Cardiac muscle cell (in vitro differentiated cells and primary cell): Measurements from ENCODE around the gene CDH4. TPM values are rescaled to one million over a fixed set of nuclear protein-coding genes. Genes with fewer than 3 reads are reported as not detected.

Source experiments
- DNase-seq, 2 donors: peaks; one replicate each; pipeline versions ENCODE4 v3.0.0 to v3.0.0-alpha.2; 2010 to 2017; ENCODE audit warnings: low read depth in 1 of 2, low spot score in 1 of 2
- H3K27ac ChIP-seq: fragments of 200-600 bp; sonication (generic); 2 replicates; pipeline ENCODE4 v1.5.1; 2016
- H3K27me3 ChIP-seq: fragments of 200-600 bp; sonication (generic); 2 replicates; pipeline ENCODE4 v1.6.0; 2016; ENCODE audit warnings: control low read depth
- H3K36me3 ChIP-seq: fragments of 200-600 bp; sonication (generic); 2 replicates; pipeline ENCODE4 v1.5.1; 2016; ENCODE audit warnings: control low read depth
- H3K4me1 ChIP-seq: fragments of 200-600 bp; sonication (generic); 2 replicates; pipeline ENCODE4 v1.8.1; 2017; ENCODE audit warnings: low read depth, mild to moderate bottlenecking, mixed run types
- H3K4me3 ChIP-seq: fragments of 200-600 bp; sonication (generic); 2 replicates; pipeline ENCODE4 v1.5.1; 2016; ENCODE audit warnings: mild to moderate bottlenecking
- H3K9me3 ChIP-seq: fragments of 200-600 bp; sonication (generic); 2 replicates; pipeline ENCODE4 v1.5.1; 2017; ENCODE audit warnings: low read depth, mild to moderate bottlenecking, control low read depth
- CTCF ChIP-seq: IDR thresholded peaks from 2 replicates; pipeline ENCODE4 v1.5.1; 2012; ENCODE audit warnings: low read depth, mild to moderate bottlenecking, low read length
- polyA plus RNA-seq: library from polyadenylated mRNA; unstranded; fragments of >200 nt; fragmentation: Nextera tagmentation; extraction: Ambion mirVana; gene quantifications from 2 replicates; pipeline ENCODE4 v1.2.1, GENCODE V29; 2016
- total RNA-seq: library from RNA; depleted of rRNA; stranded (reverse); fragments of >200 nt; gene quantifications from 2 replicates; pipeline ENCODE4 v1.2.3, GENCODE V29; 2016

Gene CDH4
- total and polyA plus RNA-seq, 2 experiments from 2014 or later, result 0.43 to 0.80 TPM

- no peaks in the 10 kb centered on the region for H3K36me3 ChIP-seq
- no peaks in the 10 kb centered on the region for H3K27me3 ChIP-seq
- no peak overlapping the region for H3K27ac ChIP-seq
- no peaks in the 10 kb centered on the region for H3K9me3 ChIP-seq
- H3K4me3 ChIP-seq, result no peak overlapping the region
- no peaks in the 10 kb centered on the region for H3K4me1 ChIP-seq
- no peak for DNase-seq
- no peak for TF ChIP-seq CTCF
Observed at GRCh38 chr20:61823242-61823641, 571.2 kb downstream of the CDH4 start.

- Histone ChIP-seq H3K27me3 (peaks cover 4% of the 10 kb centered on the region), H3K9me3 (no peaks in the 10 kb centered on the region), H3K27ac (no peak overlapping the region), H3K4me3 (no peak overlapping the region), H3K36me3 (no peaks in the 10 kb centered on the region), H3K4me1 (no peaks in the 10 kb centered on the region)
- no peak for DNase-seq
- no peak for TF ChIP-seq CTCF
Observed at GRCh38 chr20:61828891-61829290, 576.8 kb downstream of the CDH4 start.

- no peaks in the 10 kb centered on the region for H3K9me3 ChIP-seq
- no peak for DNase-seq
- H3K27ac ChIP-seq, result no peak overlapping the region
- no peak for TF ChIP-seq CTCF
- H3K27me3 ChIP-seq, result peaks cover 4% of the 10 kb centered on the region
- no peaks in the 10 kb centered on the region for H3K4me1 ChIP-seq
- no peaks in the 10 kb centered on the region for H3K36me3 ChIP-seq
- H3K4me3 ChIP-seq, result no peak overlapping the region
Observed at GRCh38 chr20:61829526-61829925, 577.5 kb downstream of the CDH4 start.

GRCh38 chr20:61830241-61830930, 578.3 kb downstream of the CDH4 start:
- no peaks in the 10 kb centered on the region for H3K36me3 ChIP-seq
- H3K4me1 ChIP-seq, result no peaks in the 10 kb centered on the region
- no peaks in the 10 kb centered on the region for H3K9me3 ChIP-seq
- no peak for TF ChIP-seq CTCF
- H3K27ac ChIP-seq, result no peak overlapping the region
- H3K4me3 ChIP-seq, result no peak overlapping the region
- H3K27me3 ChIP-seq, result peaks cover 4% of the 10 kb centered on the region
- no peak for DNase-seq

GRCh38 chr20:61830991-61831390, 578.9 kb downstream of the CDH4 start:
- TF ChIP-seq CTCF, result no peak
- Histone ChIP-seq H3K36me3 (no peaks in the 10 kb centered on the region), H3K27ac (no peak overlapping the region), H3K4me3 (no peak overlapping the region), H3K27me3 (peaks cover 4% of the 10 kb centered on the region), H3K9me3 (no peaks in the 10 kb centered on the region), H3K4me1 (no peaks in the 10 kb centered on the region)
- DNase-seq, result no peak
